Stimulated activated CD4-positive, alpha-beta T cell treated with anti-CD3 and anti-CD28 coated beads, Interleukin-1b, Interleukin-23, amount 100 ng/mL, for 1 hour (primary cell): ENCODE measurements around the gene ALOXE3.
A peak's percentile ranks its signal among the peaks of the same experiment; 100 is the strongest.

Experiments used
- DNase-seq, 2 donors: peaks; one replicate each; pipeline ENCODE4 v3.0.0-alpha.2; 2020; ENCODE audit warnings: low read depth in 2 of 2

Gene ALOXE3

DNA sequence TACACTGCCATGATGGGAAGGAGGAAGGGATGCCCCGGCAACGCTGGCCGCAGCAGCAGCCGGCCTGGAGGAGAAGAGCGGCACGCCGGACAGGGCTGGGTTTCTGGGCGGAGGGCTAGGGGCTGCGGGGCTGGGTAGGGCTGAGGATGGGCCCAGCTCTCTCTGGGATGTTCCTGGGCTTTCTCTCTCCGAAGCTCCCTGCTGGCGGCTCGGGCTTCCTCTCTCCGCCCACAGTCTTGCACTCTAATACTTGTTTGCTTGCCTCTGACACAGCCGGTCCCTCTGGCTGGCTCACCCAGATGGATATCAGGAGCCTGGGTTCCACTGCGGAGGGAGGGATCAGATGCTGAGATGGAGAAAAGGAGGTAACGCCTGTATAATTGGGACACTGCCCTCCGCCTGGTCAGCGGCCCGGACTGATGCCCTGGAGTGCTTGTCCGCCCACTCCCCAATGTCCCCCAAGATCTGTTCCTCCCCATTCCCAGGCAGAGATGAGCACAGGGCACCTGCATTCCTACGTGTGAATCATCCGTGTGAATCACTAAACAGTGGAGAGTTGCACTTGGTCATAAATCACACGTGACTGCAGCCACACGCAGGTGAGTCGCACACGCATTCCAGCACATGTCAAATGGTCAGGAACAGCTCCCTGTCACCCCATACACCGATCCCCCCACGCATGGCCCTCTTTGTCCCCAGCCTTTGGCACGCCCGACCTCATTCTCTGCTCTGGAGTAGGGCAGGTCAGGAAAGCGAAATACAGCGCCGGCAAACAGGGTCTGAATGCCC lies at the start of gene ALOXE3:
Gene ALOXE3, minus strand, starts transcription at position 535 of the 789 bp plus-strand sequence. Its CDS starts 524 bp downstream, at position 11.
- DNase-seq: no peak

GRCh38 chr17:8167526-8167925 lies 49.2 kb upstream of the ALOXE3 start:
- DNase-seq: no peak

DNA sequence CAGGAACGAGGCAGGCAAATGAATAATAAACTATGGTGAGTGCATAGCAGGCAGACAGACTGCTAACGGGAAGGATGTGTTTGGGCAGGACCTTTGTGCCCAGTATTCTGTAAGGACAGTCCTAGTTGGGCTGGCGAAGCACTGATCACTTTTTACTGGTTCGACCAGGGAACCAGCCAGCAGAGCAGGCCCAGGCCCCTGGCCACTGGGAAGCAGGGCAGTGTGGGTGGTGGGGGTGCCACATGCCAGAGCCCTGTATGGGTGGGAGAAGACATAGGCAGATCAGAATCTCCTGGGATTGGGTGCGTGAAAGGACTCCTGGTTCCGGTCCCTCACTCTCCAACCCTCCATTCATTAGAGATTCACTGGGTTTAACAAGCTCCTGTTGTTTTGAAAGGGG lies 48.4 kb upstream of the ALOXE3 start:
- DNase-seq: no peak

DNA sequence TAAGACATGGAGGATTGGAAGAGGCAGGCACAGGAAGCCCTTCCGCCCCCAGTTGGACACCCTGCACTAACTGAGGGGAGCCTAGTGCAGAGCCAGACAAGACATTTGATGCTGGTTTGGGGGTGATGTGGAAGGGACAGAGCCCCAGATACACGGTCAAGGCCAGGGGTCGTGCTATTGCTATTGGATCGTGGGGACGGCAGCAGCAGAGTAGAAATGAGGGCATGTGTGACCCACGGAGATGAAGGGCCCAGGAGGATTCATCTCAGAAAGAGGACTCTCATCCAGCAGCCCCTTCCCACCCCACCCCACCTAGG lies 46.5 kb upstream of the ALOXE3 start:
- DNase-seq: no peak

DNA sequence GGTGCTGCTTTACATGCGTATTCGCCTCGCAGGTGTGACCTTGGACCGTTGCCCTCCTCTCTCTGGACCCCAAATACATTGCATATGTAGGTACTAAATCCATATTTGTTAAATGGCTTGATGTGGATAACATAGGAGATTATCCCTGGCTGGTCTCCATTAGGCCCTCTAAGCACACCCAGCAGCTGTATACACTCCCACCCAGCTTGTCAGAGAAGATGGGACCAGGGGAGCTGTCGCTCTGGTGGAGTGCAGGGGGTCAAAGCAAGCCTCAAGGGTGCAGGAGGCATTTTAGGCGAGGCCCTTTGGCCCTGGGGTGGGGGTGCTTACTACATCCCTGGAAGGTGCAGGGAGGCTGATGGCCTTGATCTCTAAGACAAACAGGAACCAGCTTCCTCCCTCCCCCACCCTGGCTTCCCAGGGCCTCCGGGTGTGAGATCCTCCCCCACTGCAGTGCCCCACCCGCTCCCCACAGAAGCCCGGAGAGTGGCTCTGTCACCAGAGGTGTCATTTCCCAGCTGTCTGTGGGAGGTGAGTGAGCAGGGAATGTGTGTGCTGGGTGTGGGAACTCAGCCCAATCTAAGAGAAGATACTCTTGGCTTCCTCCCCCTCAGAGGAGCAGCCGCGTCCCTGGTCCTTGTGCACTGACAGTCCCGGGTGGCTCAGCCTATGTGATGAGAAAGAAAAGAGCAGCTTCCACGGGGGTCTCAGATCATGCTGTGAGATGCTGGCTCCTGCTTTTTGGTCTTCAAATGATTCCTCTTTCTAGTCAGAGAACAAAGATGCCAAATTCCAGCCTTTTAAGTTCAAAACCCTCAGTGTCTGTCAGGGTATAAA lies 45.9 kb upstream of the ALOXE3 start:
- no peak for DNase-seq

DNA sequence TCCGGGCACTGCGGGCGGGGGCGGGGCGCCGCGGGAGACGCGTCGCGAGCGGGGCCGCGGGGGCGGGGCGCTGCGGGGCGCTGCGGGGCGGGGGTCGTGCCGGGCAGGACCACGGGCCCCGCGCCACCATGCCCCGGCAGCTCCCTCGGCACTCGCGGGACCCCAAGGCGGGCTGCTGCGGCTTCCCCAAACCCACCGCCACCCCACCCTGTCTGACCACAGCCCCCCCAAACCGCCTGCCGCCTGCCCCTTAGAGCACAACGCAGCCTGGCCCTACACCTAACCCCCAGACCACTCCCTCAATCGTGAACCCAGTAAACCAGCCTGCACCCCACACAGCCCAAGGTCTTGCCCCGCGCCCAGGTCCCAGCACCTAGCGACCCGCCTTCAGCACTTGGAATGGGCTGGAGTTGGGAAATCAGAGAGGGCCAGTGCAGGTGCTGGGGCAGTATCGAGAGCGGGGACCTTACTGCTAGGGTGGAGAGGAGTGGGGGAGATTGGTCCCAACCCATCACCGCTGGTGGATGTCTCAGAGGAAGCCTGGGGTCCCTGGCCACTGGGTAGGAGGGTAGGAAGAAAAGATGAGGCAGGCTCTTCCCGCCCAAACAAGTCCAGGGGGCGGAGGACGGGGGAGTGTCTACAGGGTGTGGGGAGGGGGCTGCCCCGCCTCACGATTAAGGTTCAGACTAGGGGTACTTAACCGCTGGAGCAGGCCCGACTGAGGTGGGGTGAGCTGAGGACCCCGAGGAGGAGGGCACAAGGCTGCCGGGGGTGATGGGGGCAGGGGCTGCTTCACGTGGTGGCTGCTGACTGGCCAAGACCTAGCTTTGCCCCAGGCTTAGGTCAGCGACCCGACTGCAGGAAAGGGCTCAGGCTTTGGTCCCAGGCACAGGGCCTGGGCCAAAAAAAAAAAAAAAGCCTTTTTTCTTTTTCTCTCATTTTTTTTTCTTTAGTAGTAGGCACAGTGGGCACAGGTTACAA lies 45.0 kb upstream of the ALOXE3 start:
- no peak for DNase-seq

DNA sequence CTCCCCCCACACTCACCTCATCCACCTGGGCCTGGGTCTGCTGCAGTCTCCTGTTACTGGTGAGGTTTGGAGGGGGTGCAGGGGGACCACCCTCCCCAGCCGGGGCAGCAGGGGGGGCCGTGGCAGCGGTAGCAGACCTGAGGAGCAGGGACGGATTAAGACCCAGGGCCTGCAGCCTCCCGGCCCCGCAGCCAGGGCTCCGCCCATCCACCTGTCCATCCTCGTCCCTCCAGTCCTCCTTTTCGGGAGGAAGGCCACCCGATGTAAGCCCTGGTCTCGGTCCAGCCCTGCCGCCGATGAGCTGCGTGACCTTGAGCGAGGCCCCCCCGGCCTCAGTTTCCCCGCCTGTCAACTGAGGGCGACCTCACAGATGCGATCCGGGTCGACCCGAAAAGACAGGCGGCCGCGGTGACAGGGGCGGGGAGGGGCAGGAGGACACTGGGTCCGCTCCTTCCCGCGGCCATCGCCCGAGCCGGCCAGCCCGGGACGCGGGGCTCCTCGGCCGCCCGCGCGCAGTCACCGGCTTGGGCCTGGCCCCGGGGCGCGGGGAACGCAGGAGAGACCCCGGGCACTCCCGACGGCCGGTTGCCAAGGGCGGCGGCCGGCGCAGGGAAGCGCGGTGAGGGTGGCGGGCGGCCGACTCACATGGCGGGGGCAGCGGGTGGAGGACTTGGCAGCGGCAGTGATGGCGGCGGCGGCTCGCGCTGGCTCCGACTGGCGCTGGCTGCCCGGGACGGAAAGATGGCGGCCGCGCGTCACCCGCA lies 44.1 kb upstream of the ALOXE3 start, which contains the start of gene VAMP2:
Gene VAMP2, minus strand, starts transcription at position 716 of the 764 bp plus-strand sequence. Its CDS starts 69 bp downstream, at position 647.
- DNase-seq: peak; percentile 62 to 63

- no peak for DNase-seq
Measured at GRCh38 chr17:8161289-8162232, 43.2 kb upstream of the ALOXE3 start.

DNA sequence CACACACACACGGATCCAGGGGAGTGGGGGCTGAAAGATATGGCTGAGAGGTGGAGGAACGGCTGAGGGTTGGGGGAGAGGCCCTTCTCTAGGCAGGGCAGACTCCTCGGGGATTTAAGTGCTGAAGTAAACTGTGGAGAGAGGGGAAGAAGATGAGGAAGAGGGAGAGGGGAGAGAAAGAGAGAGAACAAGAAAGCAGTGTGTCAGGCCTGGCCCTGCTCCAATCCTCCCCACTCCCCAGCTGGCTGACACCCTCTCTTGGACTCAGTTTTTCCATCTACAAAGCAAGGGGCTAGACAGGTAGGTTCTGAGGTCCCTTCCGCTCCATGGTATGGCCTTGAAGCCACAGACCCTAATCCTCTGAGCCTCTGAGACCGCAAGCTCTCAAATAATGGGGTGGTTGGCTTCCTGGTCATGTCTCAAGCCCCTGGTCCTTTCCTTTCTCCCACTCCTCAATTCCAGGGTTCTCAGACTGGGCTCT lies 42.5 kb upstream of the ALOXE3 start:
- DNase-seq: no peak

- DNase-seq: no peak
Measured at GRCh38 chr17:8160224-8160577, 41.9 kb upstream of the ALOXE3 start.

GRCh38 chr17:8159459-8160223 lies 41.3 kb upstream of the ALOXE3 start:
- DNase-seq: no peak

DNA sequence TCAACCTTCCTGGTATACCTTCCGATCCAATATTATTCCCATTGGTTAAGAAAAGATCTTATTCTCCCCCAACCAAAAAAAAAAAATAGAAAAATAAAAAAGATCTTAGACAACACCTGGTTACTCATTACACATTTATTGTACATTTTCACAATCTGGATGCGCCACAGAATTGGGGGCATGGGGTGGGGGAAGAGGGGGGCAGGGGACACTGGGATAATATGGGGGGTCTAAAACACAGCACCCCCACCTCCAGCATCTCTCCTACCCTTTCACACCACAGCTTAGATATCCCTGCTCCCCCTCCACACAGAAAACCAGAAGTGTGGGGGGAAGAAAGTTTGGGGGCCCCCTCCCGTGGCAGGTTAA lies 40.7 kb upstream of the ALOXE3 start:
- no peak for DNase-seq

DNA sequence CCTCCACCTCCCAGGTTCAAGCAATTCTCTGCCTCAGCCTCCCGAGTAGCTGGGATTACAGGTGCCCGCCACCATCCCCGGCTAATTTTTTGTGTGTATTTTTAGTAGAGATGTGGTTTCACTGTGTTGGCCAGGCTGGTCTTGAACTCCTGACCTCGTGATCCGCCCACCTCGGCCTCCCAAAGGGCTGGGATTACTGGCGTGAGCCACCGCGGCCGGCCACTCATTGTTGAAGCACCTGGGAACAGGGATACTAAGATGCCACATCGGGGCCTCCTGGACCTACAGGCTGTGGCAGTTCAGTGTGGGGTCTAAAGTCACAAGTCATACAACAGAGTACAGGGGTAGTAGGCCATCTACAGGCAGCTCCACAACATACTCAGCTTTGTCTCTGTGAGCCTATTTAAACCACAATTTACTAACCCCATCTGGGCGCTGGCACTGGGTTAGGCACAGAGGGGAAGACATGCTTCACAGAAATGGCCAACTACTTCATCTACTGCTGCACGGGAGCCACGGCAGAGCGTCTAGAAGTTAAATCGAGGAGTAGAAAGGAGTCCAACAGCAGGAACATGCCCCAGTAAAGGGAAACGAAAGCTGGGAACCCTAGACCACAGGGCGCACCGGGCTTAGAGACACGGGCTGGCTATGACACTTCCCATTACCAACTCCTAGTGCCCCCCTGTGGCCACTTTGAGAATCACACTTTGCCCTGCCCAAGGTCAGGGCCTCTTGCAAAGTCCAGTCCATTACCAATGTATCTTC lies 40.1 kb upstream of the ALOXE3 start:
- DNase-seq: peak; percentile 63 to 80

GRCh38 chr17:8156246-8156992 lies 38.1 kb upstream of the ALOXE3 start:
- DNase-seq: peak; percentile 99 to 100

DNA sequence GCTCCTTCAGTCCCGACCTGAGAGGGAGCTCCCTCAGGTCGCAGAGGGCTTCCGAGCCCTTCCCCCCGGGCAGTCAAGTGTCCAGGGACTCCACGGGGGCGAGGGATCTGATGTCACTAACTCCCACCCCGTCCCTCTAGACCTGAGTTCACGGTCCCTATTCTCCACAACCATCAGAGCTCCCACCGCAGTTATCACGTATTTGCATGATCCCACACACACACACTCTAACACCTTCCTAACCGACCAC lies 37.6 kb upstream of the ALOXE3 start:
- no peak for DNase-seq

DNA sequence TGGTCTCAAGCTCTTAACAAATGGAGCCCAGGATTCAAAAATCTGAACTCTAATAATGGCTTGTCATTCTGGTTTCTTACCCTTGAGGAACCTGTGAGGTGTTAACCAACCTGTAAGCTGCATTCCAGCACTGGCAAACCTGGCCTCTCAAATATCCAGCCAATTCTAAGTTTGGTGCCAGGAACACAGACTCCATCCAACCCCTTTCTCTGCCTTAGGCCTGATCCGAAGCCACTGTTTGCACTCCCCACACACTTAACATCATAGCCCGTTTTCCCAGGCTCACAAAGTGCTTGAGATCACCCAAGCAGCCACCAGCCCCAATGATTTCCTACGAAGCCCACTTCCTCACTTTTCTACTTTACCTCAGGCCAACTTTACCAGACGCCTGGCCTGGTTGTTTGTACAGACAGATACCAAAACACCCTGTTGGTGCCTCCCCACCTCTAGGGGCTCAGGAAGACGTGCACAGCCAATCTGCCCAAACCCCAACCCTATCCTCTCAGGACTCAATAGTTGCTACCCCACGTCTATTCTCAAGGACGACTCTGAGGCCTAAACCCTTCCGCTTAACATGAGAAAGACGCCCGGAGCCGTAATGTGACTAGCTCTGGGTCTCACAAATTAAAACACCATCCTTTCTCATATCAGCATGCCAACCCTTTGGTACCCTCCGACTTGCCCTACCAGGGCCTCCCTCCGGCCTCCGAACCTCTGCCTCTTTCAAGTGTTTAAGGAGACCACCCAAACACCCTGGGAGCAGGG lies 37.1 kb upstream of the ALOXE3 start:
- no peak for DNase-seq

GRCh38 chr17:8154608-8155155 lies 36.4 kb upstream of the ALOXE3 start:
- DNase-seq: no peak
